ENCODE measurements around the gene SGSH. TPM values are rescaled to one million over a fixed set of nuclear protein-coding genes. Genes with fewer than 3 reads are reported as not detected.
"Not testable (repeated sequence)": the region's sequence is repeated elsewhere in the genome, so short reads cannot be mapped to it uniquely, and the experiment has no call there.

The SGSH gene
- total and polyA plus RNA-seq, 4 experiments from 2014 or later: 37.8 to 198 (median 124) TPM

DNA sequence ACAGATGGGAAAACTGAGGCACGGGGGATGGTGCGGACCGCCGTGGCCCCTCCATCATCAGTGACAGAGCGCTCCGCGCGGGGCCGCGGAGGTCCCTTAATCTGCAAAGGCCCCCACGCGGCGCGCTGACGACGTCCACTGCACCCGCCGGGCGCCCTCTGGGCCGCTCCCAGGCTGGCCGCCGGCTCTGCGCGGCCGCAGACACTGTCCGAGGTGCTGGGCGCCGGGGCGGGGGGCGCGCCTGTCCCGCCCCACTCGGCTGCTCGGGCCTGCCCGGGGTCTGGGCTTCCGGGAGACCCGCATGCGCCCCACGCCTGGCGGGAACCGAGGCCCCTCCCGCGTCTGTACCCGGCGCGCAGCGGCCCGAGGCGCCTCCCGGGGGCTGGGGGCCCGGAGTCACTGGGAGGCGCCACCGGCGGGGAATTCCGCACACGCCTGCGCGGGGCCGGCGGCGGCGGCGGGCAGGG is 40.0 kb upstream of the SGSH start:
- Mint-ChIP-seq H3K4me1 (peaks cover 31 to 74% (median 43%) of the 10 kb centered on the region in 4 donors), H3K36me3 (peaks cover 0 to 22% of the 10 kb centered on the region in 2 donors), H3K27me3 (no peaks in the 10 kb centered on the region), H3K4me3 (peak overlapping the region; percentile 79 to 92 (median 90)), H3K27ac (peak overlapping the region; percentile 94 to 98 (median 96)), H3K9me3 (peaks cover 0 to 2% (median 0%) of the 10 kb centered on the region in 8 donors)
- no peaks in the 10 kb centered on the region for H3K36me3 ChIP-seq (ENCODE audit: insufficient read depth, low read length)
- peaks cover 51% of the 10 kb centered on the region for H3K4me1 ChIP-seq (ENCODE audit: insufficient read depth, low read length)
- ChIA-PET POLR2A (ENCODE audit: partially characterized antibody) (interaction anchor here (0.6 to 7.9 kb wide), 7 partner anchors 11 to 159 kb away, joined by 3 to 71 read pairs (median 4); partner anchors contain the start of genes GAA, SGSH and SLC26A11), CTCF (ENCODE audit: partially characterized antibody) (interaction anchor here (1.6 kb wide), 1 partner anchor 49 kb away, joined by 3 read pairs; no protein-coding TSS in a partner anchor)
- DNase-seq: peak; percentile 80 to 84 (median 82)
- H3K9me3 ChIP-seq (ENCODE audit: control insufficient read depth in 1 of 2, low read length in 2 of 2): no peaks in the 10 kb centered on the region
- intact Hi-C loops (cut with micrococcal nuclease): loop anchor here (2.0 kb wide), 1 partner anchor 113 kb away; the partner anchor contains the start of gene EIF4A3
- no peaks in the 10 kb centered on the region for H3K27me3 ChIP-seq (ENCODE audit: insufficient read depth, low read length)
- H3K27ac ChIP-seq (ENCODE audit: low read depth, low read length): peak overlapping the region; percentile 89
- H3K4me3 ChIP-seq (ENCODE audit: low read length in 2 of 2): peak overlapping the region in 1 of 2 donors; percentile 34

DNA sequence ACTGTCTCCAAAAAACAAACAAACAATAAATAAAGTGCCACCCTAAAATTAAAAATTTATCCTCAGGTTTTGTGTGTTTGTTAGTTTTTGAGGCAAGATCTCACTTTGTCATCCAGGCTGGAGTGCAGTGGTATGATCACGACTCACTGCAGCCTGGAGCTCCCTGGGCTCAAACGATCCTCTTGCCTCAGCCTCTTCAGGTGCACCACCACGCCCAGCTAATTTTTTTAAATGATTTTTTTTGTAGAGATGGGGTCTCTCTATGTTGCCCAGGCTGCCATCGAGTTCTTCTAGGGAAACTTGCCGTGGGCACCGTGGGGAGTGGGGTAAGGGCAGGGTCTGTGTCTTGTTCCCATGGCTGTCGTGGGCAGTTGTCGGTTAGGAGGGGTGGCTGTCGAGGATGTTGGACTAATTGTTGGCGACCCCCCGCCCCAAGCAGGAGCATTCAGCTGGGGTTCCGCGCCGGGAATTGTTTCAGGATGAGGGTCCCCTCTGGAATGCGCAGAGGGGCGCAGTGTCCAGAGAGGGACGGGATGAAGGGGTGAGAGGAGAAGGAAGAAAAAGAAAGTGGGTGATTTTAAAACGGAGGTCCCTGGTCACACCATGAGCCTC is 39.4 kb upstream of the SGSH start:
- POLR2A ChIA-PET (ENCODE audit: partially characterized antibody): interaction anchor here (1.1 to 2.8 kb wide), 4 partner anchors 11 to 158 kb away, joined by 3 to 9 read pairs (median 4); partner anchors contain the start of gene GAA
- peak in 1 of 5 donors; percentile 32 for DNase-seq
- Mint-ChIP-seq H3K9me3 (peaks cover 0 to 2% (median 0%) of the 10 kb centered on the region in 8 donors), H3K4me3 (peak overlapping the region; percentile 79 to 92 (median 90)), H3K27me3 (no peaks in the 10 kb centered on the region), H3K27ac (peak overlapping the region; percentile 94 to 98 (median 96)), H3K4me1 (peaks cover 36 to 74% (median 47%) of the 10 kb centered on the region in 4 donors), H3K36me3 (peaks cover 0 to 22% of the 10 kb centered on the region in 2 donors)
- H3K36me3 ChIP-seq (ENCODE audit: insufficient read depth, low read length): no peaks in the 10 kb centered on the region
- peak overlapping the region; percentile 89 for H3K27ac ChIP-seq (ENCODE audit: low read depth, low read length)
- H3K9me3 ChIP-seq (ENCODE audit: control insufficient read depth in 1 of 2, low read length in 2 of 2): no peaks in the 10 kb centered on the region
- H3K4me1 ChIP-seq (ENCODE audit: insufficient read depth, low read length): peaks cover 51% of the 10 kb centered on the region
- H3K4me3 ChIP-seq (ENCODE audit: low read length in 2 of 2): peak overlapping the region in 1 of 2 donors; percentile 34
- CTCF ChIA-PET (ENCODE audit: partially characterized antibody): interaction anchor here (1.6 kb wide), 1 partner anchor 50 kb away, joined by 3 read pairs; no protein-coding TSS in a partner anchor
- intact Hi-C loops (cut with micrococcal nuclease): loop anchor here (2.0 kb wide), 1 partner anchor 113 kb away; the partner anchor contains the start of gene EIF4A3
- H3K27me3 ChIP-seq (ENCODE audit: insufficient read depth, low read length): no peaks in the 10 kb centered on the region

DNA sequence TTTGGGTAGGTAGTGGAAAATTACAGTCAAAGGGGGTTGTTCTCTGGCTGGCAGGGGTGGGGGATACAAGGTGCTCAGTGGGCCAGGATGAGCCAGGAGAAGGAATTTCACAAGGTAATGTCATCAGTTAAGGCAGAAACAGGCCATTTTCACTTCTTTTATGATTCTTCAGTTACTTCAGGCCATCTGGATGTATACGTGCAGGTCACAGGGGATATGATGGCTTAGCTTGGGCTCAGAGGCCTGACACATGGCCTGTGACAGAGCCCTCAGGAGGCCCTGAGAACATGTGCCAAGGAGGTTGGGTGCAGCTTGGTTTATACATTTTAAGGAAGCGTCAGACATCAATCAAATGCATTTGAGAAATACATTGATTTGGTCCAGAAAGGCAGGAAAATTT is 38.2 kb upstream of the SGSH start:
- Histone ChIP-seq H3K27ac (ENCODE audit: low read depth, low read length) (peak overlapping the region; percentile 89), H3K4me1 (ENCODE audit: insufficient read depth, low read length) (peaks cover 62% of the 10 kb centered on the region)
- peaks cover 0 to 14% of the 10 kb centered on the region in 2 donors for H3K36me3 Mint-ChIP-seq
- DNase-seq; intact Hi-C loops (cut with micrococcal nuclease); H3K9me3 ChIP-seq (ENCODE audit: control insufficient read depth in 1 of 2, low read length in 2 of 2); H3K4me3 ChIP-seq (ENCODE audit: low read length in 2 of 2); H3K27me3 Mint-ChIP-seq; H3K9me3 Mint-ChIP-seq; H3K36me3 ChIP-seq (ENCODE audit: insufficient read depth, low read length); H3K27me3 ChIP-seq (ENCODE audit: insufficient read depth, low read length): not testable (repeated sequence)
- H3K27ac Mint-ChIP-seq: peak overlapping the region; percentile 94 to 98 (median 96)
- peak overlapping the region in 7 of 8 donors; percentile 60 to 92 (median 90) for H3K4me3 Mint-ChIP-seq
- peaks cover 36 to 69% (median 52%) of the 10 kb centered on the region in 4 donors for H3K4me1 Mint-ChIP-seq
- ChIA-PET POLR2A (ENCODE audit: partially characterized antibody) (interaction anchor here (1.0 to 2.8 kb wide), 4 partner anchors 8 to 39 kb away, joined by 3 to 9 read pairs (median 3); no protein-coding TSS in a partner anchor), CTCF (ENCODE audit: partially characterized antibody) (interaction anchor here (7.8 kb wide), 1 partner anchor 63 kb away, joined by 90 read pairs; no protein-coding TSS in a partner anchor)

DNA sequence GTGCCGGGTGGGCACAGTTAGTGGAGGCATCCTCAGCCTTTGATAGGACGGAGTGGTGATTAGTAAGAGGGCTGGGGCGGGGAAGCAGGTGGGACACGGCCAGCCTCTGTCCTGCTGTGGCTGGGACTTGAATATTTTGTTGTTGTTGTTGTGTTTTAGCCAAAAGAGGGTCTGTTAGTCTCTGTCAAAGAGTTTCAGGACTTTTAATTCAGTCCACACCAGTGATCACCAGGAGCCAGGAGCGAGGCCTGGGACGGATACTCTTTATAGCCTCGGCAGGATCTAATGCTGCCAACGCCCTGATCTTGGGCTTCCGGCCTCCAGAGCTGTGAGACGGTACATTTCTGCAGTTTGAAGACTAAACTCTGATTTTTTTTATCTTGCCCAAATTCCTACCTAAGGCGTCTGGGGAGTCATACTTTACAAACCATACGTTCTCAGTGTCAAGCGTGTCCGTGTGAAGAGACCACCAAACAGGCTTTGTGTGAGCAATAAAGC is 37.6 kb upstream of the SGSH start:
- H3K4me1 ChIP-seq (ENCODE audit: insufficient read depth, low read length): peaks cover 60% of the 10 kb centered on the region
- POLR2A ChIA-PET (ENCODE audit: partially characterized antibody): interaction anchor here (1.0 to 2.8 kb wide), 3 partner anchors 9 to 38 kb away, joined by 3 to 9 read pairs (median 3); no protein-coding TSS in a partner anchor
- H3K4me3 ChIP-seq (ENCODE audit: low read length in 2 of 2): no peak overlapping the region
- peaks cover 0 to 2% (median 0%) of the 10 kb centered on the region in 8 donors for H3K9me3 Mint-ChIP-seq
- peak overlapping the region; percentile 94 to 98 (median 96) for H3K27ac Mint-ChIP-seq
- no peaks in the 10 kb centered on the region for H3K27me3 Mint-ChIP-seq
- peaks cover 0 to 15% of the 10 kb centered on the region in 2 donors for H3K36me3 Mint-ChIP-seq
- intact Hi-C loops (cut with micrococcal nuclease): no loop called here
- H3K4me3 Mint-ChIP-seq: peak overlapping the region in 7 of 8 donors; percentile 49 to 92 (median 84)
- CTCF ChIA-PET (ENCODE audit: partially characterized antibody): interaction anchor here (7.8 kb wide), 1 partner anchor 62 kb away, joined by 90 read pairs; no protein-coding TSS in a partner anchor
- no peaks in the 10 kb centered on the region for H3K9me3 ChIP-seq (ENCODE audit: control insufficient read depth in 1 of 2, low read length in 2 of 2)
- H3K27ac ChIP-seq (ENCODE audit: low read depth, low read length): no peak overlapping the region
- no peaks in the 10 kb centered on the region for H3K36me3 ChIP-seq (ENCODE audit: insufficient read depth, low read length)
- DNase-seq: no peak
- H3K4me1 Mint-ChIP-seq: peaks cover 37 to 71% (median 54%) of the 10 kb centered on the region in 4 donors
- H3K27me3 ChIP-seq (ENCODE audit: insufficient read depth, low read length): no peaks in the 10 kb centered on the region

DNA sequence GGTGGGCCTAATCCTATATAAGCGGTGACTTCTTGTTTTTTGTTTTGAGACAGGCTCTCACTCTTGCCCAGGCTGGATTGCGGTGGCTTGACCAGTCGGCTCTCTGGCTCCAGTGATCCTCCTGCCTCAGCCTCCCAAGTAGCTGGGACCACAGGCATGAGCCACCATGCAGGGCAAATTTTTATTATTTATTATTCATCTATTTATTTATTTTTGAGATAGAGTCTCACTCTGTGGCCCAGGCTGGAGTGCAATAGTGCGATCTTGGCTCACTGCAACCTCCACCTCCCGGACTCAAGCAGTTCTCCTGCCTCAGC is 35.9 kb upstream of the SGSH start:
- Mint-ChIP-seq H3K4me1 (peaks cover 29 to 61% (median 44%) of the 10 kb centered on the region in 4 donors), H3K27ac (peak overlapping the region in 4 of 7 donors; percentile 17 to 94 (median 62)), H3K4me3 (no peak overlapping the region)

DNA sequence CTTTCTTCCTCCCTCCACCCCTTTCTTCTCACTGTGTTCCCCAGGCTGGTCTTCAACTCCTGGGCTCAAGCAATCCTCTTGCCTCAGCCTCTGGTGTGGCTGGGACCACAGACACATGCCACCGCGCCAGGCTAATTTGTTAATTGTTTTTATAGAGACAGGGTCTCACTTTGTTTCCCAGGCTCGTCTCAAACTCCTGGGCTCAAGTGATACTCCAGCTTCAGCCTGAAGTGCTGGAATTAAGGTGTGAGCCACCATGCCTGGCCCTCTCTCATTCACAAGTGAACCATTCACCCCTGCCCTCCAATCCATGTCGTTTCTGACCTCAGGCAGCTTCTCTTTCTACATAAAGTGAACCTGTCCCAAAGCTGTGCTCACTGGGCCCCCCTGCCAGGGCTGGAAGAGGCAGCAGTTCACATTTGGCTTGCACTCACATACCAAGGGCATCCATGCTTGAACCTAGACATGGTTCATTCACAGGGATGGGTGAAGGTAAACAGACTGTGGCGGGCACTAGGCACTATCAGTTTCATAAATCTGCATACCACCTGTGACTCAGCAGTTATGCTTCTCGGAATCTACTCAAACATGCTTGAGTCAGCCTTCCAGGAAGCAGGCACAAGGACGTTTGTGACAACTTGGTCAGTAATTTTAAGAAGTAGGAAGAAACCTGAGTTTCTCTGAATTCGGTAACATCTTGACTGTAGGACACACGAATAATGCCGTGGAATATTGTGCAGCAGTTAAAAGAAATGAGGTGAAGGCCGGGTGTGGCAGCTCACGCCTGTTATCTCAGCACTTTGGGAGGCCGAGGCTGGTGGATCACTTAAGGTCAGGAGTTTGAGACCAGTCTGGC is 34.5 kb upstream of the SGSH start:
- H3K36me3 Mint-ChIP-seq: peaks cover 0 to 11% of the 10 kb centered on the region in 2 donors
- H3K9me3 ChIP-seq (ENCODE audit: control insufficient read depth in 1 of 2, low read length in 2 of 2): no peaks in the 10 kb centered on the region

More for the DNA sequence above, 35.9 kb upstream of the SGSH start:
- peaks cover 0 to 2% (median 0%) of the 10 kb centered on the region in 8 donors for H3K9me3 Mint-ChIP-seq
- H3K9me3 ChIP-seq (ENCODE audit: control insufficient read depth in 1 of 2, low read length in 2 of 2): no peaks in the 10 kb centered on the region
- no peaks in the 10 kb centered on the region for H3K27me3 Mint-ChIP-seq
- ChIA-PET POLR2A (ENCODE audit: partially characterized antibody) (interaction anchor here (1.3 to 6.7 kb wide), 2 partner anchors 8 to 61 kb away, joined by 4 to 47 read pairs; no protein-coding TSS in a partner anchor), CTCF (ENCODE audit: partially characterized antibody) (interaction anchor here (7.8 kb wide), 1 partner anchor 60 kb away, joined by 90 read pairs; no protein-coding TSS in a partner anchor)
- H3K27ac ChIP-seq (ENCODE audit: low read depth, low read length): no peak overlapping the region
- peaks cover 49% of the 10 kb centered on the region for H3K4me1 ChIP-seq (ENCODE audit: insufficient read depth, low read length)
- intact Hi-C loops (cut with micrococcal nuclease): no loop called here
- H3K27me3 ChIP-seq (ENCODE audit: insufficient read depth, low read length): no peaks in the 10 kb centered on the region
- DNase-seq: no peak
- H3K4me3 ChIP-seq (ENCODE audit: low read length in 2 of 2): no peak overlapping the region
- peaks cover 0 to 13% of the 10 kb centered on the region in 2 donors for H3K36me3 Mint-ChIP-seq
- no peaks in the 10 kb centered on the region for H3K36me3 ChIP-seq (ENCODE audit: insufficient read depth, low read length)

More for the DNA sequence above, 34.5 kb upstream of the SGSH start:
- peak; percentile 52 to 79 (median 58) for DNase-seq
- peak overlapping the region; percentile 6 to 79 (median 51) for H3K4me3 Mint-ChIP-seq
- Histone ChIP-seq H3K27me3 (ENCODE audit: insufficient read depth, low read length) (no peaks in the 10 kb centered on the region), H3K36me3 (ENCODE audit: insufficient read depth, low read length) (no peaks in the 10 kb centered on the region), H3K27ac (ENCODE audit: low read depth, low read length) (peak overlapping the region; percentile 29), H3K4me1 (ENCODE audit: insufficient read depth, low read length) (peaks cover 43% of the 10 kb centered on the region), H3K4me3 (ENCODE audit: low read length in 2 of 2) (no peak overlapping the region)
- ChIA-PET POLR2A (ENCODE audit: partially characterized antibody) (interaction anchor here (0.7 to 6.7 kb wide), 6 partner anchors 9 to 59 kb away, joined by 3 to 47 read pairs (median 4); no protein-coding TSS in a partner anchor), CTCF (ENCODE audit: partially characterized antibody) (interaction anchor here (0.6 to 7.8 kb wide), 5 partner anchors 11 to 59 kb away, joined by 3 to 90 read pairs (median 7); no protein-coding TSS in a partner anchor)
- no peaks in the 10 kb centered on the region for H3K9me3 Mint-ChIP-seq
- H3K27me3 Mint-ChIP-seq: no peaks in the 10 kb centered on the region
- intact Hi-C loops (cut with micrococcal nuclease): no loop called here
- H3K27ac Mint-ChIP-seq: peak overlapping the region; percentile 86 to 94 (median 90)
- peaks cover 27 to 58% (median 41%) of the 10 kb centered on the region in 4 donors for H3K4me1 Mint-ChIP-seq
